Sigmoid colon (tissue), 7 donors: ENCODE results near the gene KAZN. TPM values are rescaled to one million over a fixed set of nuclear protein-coding genes. Genes with fewer than 3 reads are reported as not detected.

Experiments used
- DNase-seq: peaks from one replicate; pipeline ENCODE4 v3.0.0-alpha.2; 2019
- H3K27ac ChIP-seq, 4 donors: fragments of 200-600 bp; sonication (generic); one replicate each; pipeline ENCODE4 v1.5.1; 2016 to 2019; ENCODE audit warnings: mild to moderate bottlenecking in 1 of 4
- H3K27me3 ChIP-seq, 3 donors: fragments of 200-600 bp; sonication (generic); one replicate each; pipeline ENCODE4 v1.5.1; 2019; ENCODE audit warnings: mild to moderate bottlenecking in 1 of 3
- H3K36me3 ChIP-seq, 4 donors: fragments of 200-600 bp; sonication (generic); one replicate each; pipeline ENCODE4 v1.5.1; 2016 to 2019
- H3K4me1 ChIP-seq, 4 donors: fragments of 200-600 bp; sonication (generic); one replicate each; pipeline ENCODE4 v1.5.1; 2017 to 2019
- H3K4me3 ChIP-seq, 4 donors: fragments of 200-600 bp; sonication (generic); one replicate each; pipeline ENCODE4 v1.5.1; 2017 to 2019; ENCODE audit warnings: mild to moderate bottlenecking in 2 of 4, moderate library complexity in 1 of 4
- H3K9me3 ChIP-seq, 4 donors: fragments of 200-600 bp in 3 of 4; sonication (generic) in 3 of 4; one replicate each; pipeline versions ENCODE4 v1.5.1 to v1.6.1; 2013 to 2019
- CTCF ChIP-seq, 4 experiments: fragments of 450-650 bp in 3 of 4; fragments of 200-600 bp in 1 of 4; IDR thresholded peaks; one replicate each; pipeline ENCODE4 v1.5.1; 2016 to 2019; ENCODE audit warnings: antibody characterized with exemption in 4 of 4, mild to moderate bottlenecking in 3 of 4, moderate library complexity in 2 of 4
- EP300 ChIP-seq, 4 donors: sonication (generic); formaldehyde crosslinking; IDR thresholded peaks; one replicate each; pipeline ENCODE4 v1.6.1; 2017; ENCODE audit warnings: antibody characterized with exemption in 4 of 4
- POLR2A ChIP-seq, 2 donors: fragments of 450-650 bp; IDR thresholded peaks; one replicate each; pipeline ENCODE4 v1.6.1; 2016; ENCODE audit warnings: antibody characterized with exemption in 2 of 2, mild to moderate bottlenecking in 2 of 2, moderate library complexity in 2 of 2
- POLR2AphosphoS5 ChIP-seq, 4 donors: sonication (generic); formaldehyde crosslinking; IDR thresholded peaks; one replicate each; pipeline ENCODE4 v1.6.1; 2017; ENCODE audit warnings: antibody characterized with exemption in 4 of 4
- WGBS, 2 donors: extraction: QIAGEN DNeasy Blood & Tissue Kit; methylation state at CpG; one replicate each; pipeline ENCODE4 v1.1.7; 2013; 5-methylcytosine and 5-hydroxymethylcytosine counted together
- intact Hi-C: fragments of 100-400 bp; cut with DNase I; formaldehyde crosslinking; loops from one replicate; pipeline ENCODE4 v1.15.1; 2023
- polyA plus RNA-seq, 3 donors: library from polyadenylated mRNA; stranded (reverse); fragments of 200-250 nt; gene quantifications; one replicate each; pipeline ENCODE4 v1.2.3, GENCODE V29; 2013
- total RNA-seq, 4 donors: library from RNA; depleted of rRNA; stranded (reverse); fragments of >200 nt; gene quantifications; one replicate each; pipeline ENCODE4 v1.1.0, GENCODE V29; 2016
- donor health status: healthy with polysubstance abuse.
- donor health status: Bipolar disorder and iron deficiency.
- donor health status: healthy.

Gene KAZN
- total and polyA plus RNA-seq, 7 donors, result 2.5 to 11.4 (median 5.6) TPM

GRCh38 chr1:14774988-14775387 lies 176.5 kb downstream of the KAZN start:
- no peaks in the 10 kb centered on the region for H3K4me1 ChIP-seq
- TF ChIP-seq CTCF (IDR thresholded peaks at IDR 0.05) (no peak), POLR2AphosphoS5 (IDR thresholded peaks at IDR 0.05) (no peak), POLR2A (IDR thresholded peaks at IDR 0.05) (no peak), EP300 (IDR thresholded peaks at IDR 0.05) (no peak)
- 85 to 86% methylated on average over 4 of the region's 4 CpGs for WGBS, 2 donors
- no peak overlapping the region for H3K4me3 ChIP-seq
- no peak for DNase-seq
- no peaks in the 10 kb centered on the region for H3K27me3 ChIP-seq
- no peak overlapping the region for H3K27ac ChIP-seq
- intact Hi-C loops, result loop anchor here (10.0 kb wide), 1 partner anchor 270 kb away; no protein-coding TSS in a partner anchor
- H3K9me3 ChIP-seq, result no peaks in the 10 kb centered on the region
- H3K36me3 ChIP-seq, result no peaks in the 10 kb centered on the region

GRCh38 chr1:14775434-14775833 lies 176.9 kb downstream of the KAZN start:
- Histone ChIP-seq H3K4me1 (no peaks in the 10 kb centered on the region), H3K36me3 (no peaks in the 10 kb centered on the region), H3K27ac (no peak overlapping the region), H3K4me3 (no peak overlapping the region), H3K27me3 (no peaks in the 10 kb centered on the region), H3K9me3 (no peaks in the 10 kb centered on the region)
- DNase-seq, result no peak
- intact Hi-C loops, result loop anchor here (10.0 kb wide), 1 partner anchor 269 kb away; no protein-coding TSS in a partner anchor
- WGBS, 2 donors, result 93 to 98% methylated on average over 10 of the region's 10 CpGs
- no peak for TF ChIP-seq CTCF (IDR thresholded peaks at IDR 0.05)
- no peak for TF ChIP-seq POLR2A (IDR thresholded peaks at IDR 0.05)
- no peak for TF ChIP-seq POLR2AphosphoS5 (IDR thresholded peaks at IDR 0.05)
- no peak for TF ChIP-seq EP300 (IDR thresholded peaks at IDR 0.05)

GRCh38 chr1:14777516-14778506 lies 179.3 kb downstream of the KAZN start:
- intact Hi-C loops, result loop anchor here (10.0 kb wide), 1 partner anchor 267 kb away; no protein-coding TSS in a partner anchor
- no peaks in the 10 kb centered on the region for H3K9me3 ChIP-seq
- H3K4me1 ChIP-seq, result no peaks in the 10 kb centered on the region
- WGBS, 2 donors, result 51 to 74% methylated on average over 11 of the region's 11 CpGs
- DNase-seq, result no peak
- H3K36me3 ChIP-seq, result no peaks in the 10 kb centered on the region
- H3K27me3 ChIP-seq, result no peaks in the 10 kb centered on the region
- H3K4me3 ChIP-seq, result no peak overlapping the region
- no peak overlapping the region for H3K27ac ChIP-seq
- no peak for TF ChIP-seq POLR2A (IDR thresholded peaks at IDR 0.05)
- no peak for TF ChIP-seq POLR2AphosphoS5 (IDR thresholded peaks at IDR 0.05)
- TF ChIP-seq CTCF (IDR thresholded peaks at IDR 0.05), result no peak
- TF ChIP-seq EP300 (IDR thresholded peaks at IDR 0.05), result no peak

GRCh38 chr1:14778541-14778897 lies 180.0 kb downstream of the KAZN start:
- H3K36me3 ChIP-seq, result no peaks in the 10 kb centered on the region
- no peaks in the 10 kb centered on the region for H3K9me3 ChIP-seq
- no peaks in the 10 kb centered on the region for H3K4me1 ChIP-seq
- WGBS, 2 donors, result 54 to 79% methylated on average over 3 of the region's 3 CpGs
- H3K27me3 ChIP-seq, result no peaks in the 10 kb centered on the region
- TF ChIP-seq POLR2A (IDR thresholded peaks at IDR 0.05) (no peak), EP300 (IDR thresholded peaks at IDR 0.05) (no peak)
- H3K27ac ChIP-seq, result no peak overlapping the region
- DNase-seq, result no peak
- intact Hi-C loops, result loop anchor here (10.0 kb wide), 1 partner anchor 266 kb away; no protein-coding TSS in a partner anchor
- no peak overlapping the region for H3K4me3 ChIP-seq
